CD4-positive, alpha-beta T cell treated with Interleukin-17A for 4 hours (primary cell): ENCODE data around the gene SERPINE2.

Experiments used
- DNase-seq: peaks from one replicate; pipeline ENCODE4 v3.0.0-alpha.2; 2020; ENCODE audit warnings: mixed read lengths

Gene SERPINE2

DNA sequence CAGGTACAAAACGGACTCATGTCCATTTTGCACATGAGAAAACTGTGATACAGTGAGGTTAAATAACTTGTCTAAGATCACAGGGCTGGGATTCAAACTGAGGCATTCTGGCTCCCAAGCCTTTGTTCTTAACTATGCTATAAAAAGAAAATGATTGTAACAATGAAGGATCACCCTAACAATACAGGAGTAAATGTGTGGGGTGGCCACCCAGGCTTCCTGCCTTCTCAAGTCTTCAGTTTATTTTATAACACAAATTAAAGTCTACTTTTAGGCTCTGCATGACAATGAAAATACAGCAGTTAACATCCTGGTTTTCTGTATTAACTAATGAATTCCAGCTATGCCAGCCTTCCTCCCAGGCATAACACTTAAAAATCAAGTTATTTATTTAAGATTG, 101.6 kb downstream of the SERPINE2 start:
- no peak for DNase-seq

GRCh38 chr2:223936862-223937326, 102.2 kb downstream of the SERPINE2 start:
- DNase-seq: no peak

DNA sequence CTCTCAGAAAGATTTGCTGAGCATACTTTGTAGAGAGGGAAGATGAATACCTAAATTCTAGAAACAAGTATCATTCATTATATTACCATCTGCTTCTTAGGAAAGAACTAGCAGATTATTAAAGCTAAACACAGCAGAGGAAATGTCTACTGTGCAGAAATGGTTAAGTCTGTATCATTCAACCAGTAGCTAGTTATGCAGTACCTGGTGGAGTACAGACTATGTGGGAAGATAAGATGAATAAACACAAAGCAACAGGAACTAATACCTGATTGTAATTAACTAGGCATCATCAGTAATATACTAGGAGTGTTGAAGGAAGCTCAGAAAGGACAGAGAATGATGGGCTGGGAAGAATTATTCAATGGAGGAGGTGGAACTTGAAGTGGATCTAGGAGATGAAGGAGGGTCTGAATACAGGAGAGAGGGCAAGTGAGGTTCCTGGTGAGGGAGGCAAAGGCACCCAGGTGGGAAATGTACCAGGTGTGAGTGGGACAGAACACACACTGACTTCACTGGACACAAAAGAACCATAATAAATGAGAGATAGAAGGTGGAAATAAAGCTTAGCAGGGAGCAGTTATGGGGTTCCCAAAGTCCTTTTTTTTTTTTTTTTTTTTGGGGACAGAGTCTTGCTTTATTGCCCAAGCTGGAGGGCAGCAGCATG, 103.5 kb downstream of the SERPINE2 start:
- DNase-seq: no peak

DNA sequence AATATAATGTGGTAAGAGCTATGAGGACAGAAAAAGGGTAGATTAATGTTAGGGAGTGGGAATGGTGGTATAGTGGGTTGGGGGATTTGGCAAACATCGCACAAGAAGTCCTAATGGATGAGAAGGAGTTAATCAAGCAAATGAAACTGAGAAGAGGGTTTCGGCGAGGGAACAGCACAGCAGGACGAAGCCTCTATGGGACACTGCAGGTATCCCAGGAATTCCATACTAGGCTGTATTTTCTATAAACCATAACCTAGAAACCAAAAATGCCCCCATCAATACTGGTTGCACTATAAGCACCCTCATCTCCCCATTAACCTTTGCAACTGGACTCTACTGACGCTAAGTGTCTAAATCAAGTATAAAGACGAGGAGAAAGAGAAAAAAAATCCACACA, 104.2 kb downstream of the SERPINE2 start:
- no peak for DNase-seq

- DNase-seq: no peak
Observed at GRCh38 chr2:223932816-223933800, 106.0 kb downstream of the SERPINE2 start.

- peak; percentile 10 for DNase-seq
Observed at GRCh38 chr2:223930103-223930976, 108.7 kb downstream of the SERPINE2 start.

DNA sequence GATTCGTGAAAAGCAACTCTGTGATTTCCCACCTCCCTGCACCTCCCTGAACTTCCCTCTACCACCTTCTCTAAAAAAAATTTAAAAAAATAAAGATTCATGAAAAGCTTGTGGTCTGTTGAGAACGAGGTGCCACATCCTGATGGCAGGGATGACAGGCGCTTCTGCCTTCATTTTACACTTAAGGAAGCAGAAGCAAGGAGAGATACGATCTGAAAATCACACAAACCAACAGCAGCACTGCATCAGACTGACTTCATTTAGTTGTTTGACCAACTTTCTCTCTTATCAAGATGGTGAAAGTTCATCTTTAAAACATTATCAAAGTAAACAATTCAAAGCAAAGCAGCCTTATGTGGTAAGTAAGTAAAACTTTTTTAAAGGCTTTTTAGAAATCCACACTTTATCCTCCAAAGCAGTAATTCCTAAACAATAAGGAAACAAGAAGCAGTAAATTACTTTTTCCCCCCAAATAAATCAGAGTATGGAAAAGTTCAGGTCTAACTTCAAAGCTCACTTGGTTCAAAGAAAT, 109.4 kb downstream of the SERPINE2 start:
- DNase-seq: peak; percentile 37

DNA sequence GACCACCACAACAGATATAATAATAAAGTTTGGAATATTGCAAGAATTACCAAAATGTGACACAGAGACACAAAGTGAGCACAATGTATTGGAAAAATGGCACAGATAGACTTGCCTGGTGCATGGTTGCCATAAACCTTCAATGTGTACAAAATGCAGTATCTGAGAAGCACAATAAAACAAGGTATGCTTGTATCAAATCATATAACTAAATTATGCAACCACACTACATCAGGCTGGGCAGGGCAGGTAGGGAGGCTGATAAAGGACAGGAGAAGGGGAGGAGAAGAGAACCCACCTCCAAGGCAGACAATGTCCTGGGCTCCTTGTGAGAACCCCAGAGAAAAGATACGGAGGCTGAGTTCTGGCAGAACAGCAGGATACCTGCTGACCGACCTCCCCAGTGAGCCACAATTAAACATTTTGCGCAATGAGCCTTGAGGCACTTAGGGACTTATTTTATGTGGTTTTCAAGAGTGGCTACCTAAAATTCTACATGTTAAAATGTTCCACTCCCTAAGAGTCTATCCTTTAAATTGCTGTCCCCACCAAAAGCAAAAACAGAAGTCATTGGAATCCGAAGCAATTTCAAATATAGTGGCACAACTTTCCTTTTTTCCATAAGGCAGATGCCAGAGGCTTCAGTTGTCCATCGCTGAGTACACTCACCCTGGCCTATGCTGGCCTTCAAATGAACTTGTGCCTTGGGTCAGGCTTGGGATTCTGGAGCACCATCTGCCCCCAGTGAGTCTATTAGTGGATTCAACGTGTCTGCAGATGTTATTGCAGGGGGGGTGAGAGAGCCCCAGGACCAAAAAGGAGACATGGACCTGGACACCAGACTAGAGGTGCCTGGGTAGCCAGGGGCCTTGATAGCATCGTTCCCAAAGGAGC, 110.7 kb downstream of the SERPINE2 start:
- DNase-seq: no peak

DNA sequence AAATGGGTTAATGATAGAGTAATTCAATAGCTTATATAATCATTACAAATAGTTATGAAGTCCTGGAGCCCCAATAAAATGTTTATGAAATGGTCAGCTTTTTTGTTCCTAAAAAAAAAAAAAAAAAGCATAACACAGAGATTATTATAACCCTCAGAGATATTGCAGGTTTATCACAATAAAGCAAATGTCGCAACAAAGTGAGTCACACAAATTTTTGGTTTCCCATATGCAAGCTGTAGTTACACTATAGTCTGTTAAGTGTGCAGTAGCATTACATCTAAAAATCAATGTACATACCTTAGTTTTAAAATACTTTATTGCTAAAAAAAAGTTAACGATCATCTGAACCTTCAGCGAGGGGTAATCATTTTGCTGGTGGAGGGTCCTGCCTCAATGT, 114.0 kb downstream of the SERPINE2 start:
- no peak for DNase-seq
